Metanephros (tissue), 1 donor: ENCODE data around the gene C7orf25. TPM values are rescaled to one million over a fixed set of nuclear protein-coding genes. Genes with fewer than 3 reads are reported as not detected.

ENCODE experiments used
- total RNA-seq: library from RNA; depleted of rRNA; stranded (reverse); fragments of >200 nt; gene quantifications from one replicate; pipeline ENCODE4 v1.2.3, GENCODE V29; 2014

Gene C7orf25
- 10.3 TPM for total RNA-seq

GRCh38 chr7:42911454-42912447 is at the start of gene C7orf25:
C7orf25 (minus strand) TSS chr7:42912070; CDS start chr7:42910900, 1,170 bp downstream.

GRCh38 chr7:42931834-42932651 is 20.2 kb upstream of the C7orf25 start, which contains the start of the genes MRPL32 and PSMA2:
MRPL32 (plus strand) TSS chr7:42932376; CDS start chr7:42932387, 11 bp downstream.
PSMA2 (minus strand) TSS chr7:42932174; CDS start chr7:42932158, 16 bp downstream.

Other genes starting within 250 kb of the C7orf25 start
- 44.7 TPM for gene PSMA2, start 20.1 kb upstream of the C7orf25 start, total RNA-seq
- gene MRPL32, start 20.3 kb upstream of the C7orf25 start, total RNA-seq: 43.8 TPM
- gene HECW1, start 200.6 kb upstream of the C7orf25 start, total RNA-seq: 9.2 TPM